Neural cell (in vitro differentiated cells): ENCODE results near the gene HLA-A. TPM values are rescaled to one million over a fixed set of nuclear protein-coding genes. Genes with fewer than 3 reads are reported as not detected.

Source experiments
- H2AFZ ChIP-seq: fragments of 200-600, 300-800 bp; sonication (generic), shearing (Covaris generic); 2 replicates; pipeline ENCODE4 v1.6.0; 2014; ENCODE audit warnings: low read depth, mild to moderate bottlenecking, antibody characterized with exemption, low read length, moderate library complexity
- H3F3A ChIP-seq: fragments of 200-600 bp; shearing (Covaris generic); 2 replicates; pipeline ENCODE4 v1.6.1; 2016; ENCODE audit warnings: mild to moderate bottlenecking, moderate library complexity, mixed read lengths, antibody characterized with exemption, low read length; ENCODE audit not compliant: insufficient read depth, poor library complexity, severe bottlenecking
- H3K27ac ChIP-seq: fragments of 200-600, 300-800 bp; sonication (generic), shearing (Covaris generic); 2 replicates; pipeline ENCODE4 v1.5.1; 2014; ENCODE audit warnings: mild to moderate bottlenecking, low read length, moderate library complexity
- H3K27me3 ChIP-seq: fragments of 300-800, 200-600 bp; sonication (generic), shearing (Covaris generic); 2 replicates; pipeline ENCODE4 v1.6.0; 2014; ENCODE audit warnings: mild to moderate bottlenecking, low read depth, low read length, moderate library complexity; ENCODE audit not compliant: insufficient read depth
- H3K36me3 ChIP-seq: fragments of 300-800, 200-600 bp; sonication (generic), shearing (Covaris generic); 2 replicates; pipeline ENCODE4 v1.5.1; 2014; ENCODE audit warnings: mild to moderate bottlenecking, antibody characterized with exemption, low read length, moderate library complexity; ENCODE audit not compliant: insufficient read depth
- H3K4me2 ChIP-seq: fragments of 300-800, 200-600 bp; sonication (generic), shearing (Covaris generic); 2 replicates; pipeline ENCODE4 v1.6.0; 2014; ENCODE audit warnings: mild to moderate bottlenecking, low read length
- H3K4me3 ChIP-seq: fragments of 300-800, 200-600 bp; sonication (generic), shearing (Covaris generic); 2 replicates; pipeline ENCODE4 v1.5.1; 2014; ENCODE audit warnings: mild to moderate bottlenecking, low read length, moderate library complexity
- H3K79me2 ChIP-seq: fragments of 200-600 bp; shearing (Covaris generic); replicated peaks from 2 replicates; pipeline ENCODE4 v1.6.0; 2014; ENCODE audit warnings: mild to moderate bottlenecking, low read length, moderate library complexity; ENCODE audit not compliant: insufficient read depth
- H3K9ac ChIP-seq: fragments of 300-800, 200-600 bp; sonication (generic), shearing (Covaris generic); 2 replicates; pipeline ENCODE4 v1.6.1; 2016; ENCODE audit warnings: mild to moderate bottlenecking, low read length, mixed read lengths
- H3K9me2 ChIP-seq: fragments of 200-600 bp; shearing (Covaris generic); 2 replicates; pipeline ENCODE4 v1.6.1; 2016; ENCODE audit warnings: mild to moderate bottlenecking, low read length, mixed read lengths; ENCODE audit not compliant: insufficient read depth
- H3K9me3 ChIP-seq: fragments of 200-600, 300-800 bp; sonication (generic), shearing (Covaris generic); 2 replicates; pipeline ENCODE4 v1.6.1; 2016; ENCODE audit warnings: mild to moderate bottlenecking, mixed run types, low read length, moderate library complexity, mixed read lengths
- H4K20me1 ChIP-seq: fragments of 200-600 bp; shearing (Covaris generic); 2 replicates; pipeline ENCODE4 v1.6.1; 2016; ENCODE audit warnings: mild to moderate bottlenecking, mixed run types; ENCODE audit not compliant: insufficient read depth
- CTCF ChIP-seq: fragments of 450-650 bp; IDR thresholded peaks from 2 replicates; pipeline ENCODE4 v1.5.1; 2014; ENCODE audit warnings: antibody characterized with exemption, mild to moderate bottlenecking, moderate library complexity; ENCODE audit not compliant: poor library complexity, severe bottlenecking
- EP300 ChIP-seq: fragments of 450-650 bp; conservative IDR thresholded peaks from 2 replicates; pipeline ENCODE4 v1.6.1; 2014; ENCODE audit warnings: antibody characterized with exemption, mild to moderate bottlenecking, moderate library complexity; ENCODE audit not compliant: poor library complexity, severe bottlenecking
- EZH2 ChIP-seq: fragments of 200-600, 300-800 bp; shearing (Covaris generic), sonication (generic); IDR thresholded peaks from 2 replicates; pipeline ENCODE4 v1.6.1; 2014; ENCODE audit warnings: antibody characterized with exemption, low read length, borderline replicate concordance, mild to moderate bottlenecking; ENCODE audit not compliant: insufficient read depth, poor library complexity, severe bottlenecking
- POLR2AphosphoS5 ChIP-seq: IDR thresholded peaks from 2 replicates; pipeline ENCODE4 v1.6.1; 2012
- RAD21 ChIP-seq: fragments of 450-650 bp; conservative IDR thresholded peaks from 2 replicates; pipeline ENCODE4 v1.6.1; 2014; ENCODE audit warnings: antibody characterized with exemption, mild to moderate bottlenecking, moderate library complexity
- SMC3 ChIP-seq: fragments of 450-650 bp; conservative IDR thresholded peaks from 2 replicates; pipeline ENCODE4 v1.6.1; 2014; ENCODE audit warnings: antibody characterized with exemption, mild to moderate bottlenecking, moderate library complexity; ENCODE audit not compliant: poor library complexity
- TAF1 ChIP-seq: IDR thresholded peaks from 2 replicates; pipeline ENCODE4 v1.6.1; 2012; ENCODE audit warnings: low read depth
- polyA plus RNA-seq: library from polyadenylated mRNA; depleted of rRNA; stranded (reverse); fragments of >200 nt; gene quantifications from 2 replicates; pipeline ENCODE4 v1.2.3, GENCODE V29; 2014
- TF ChIP-seq, protein P1 (sequence below): IDR thresholded peaks from 2 replicates; pipeline ENCODE4 v1.6.1; 2012; ENCODE audit warnings: borderline replicate concordance

Gene HLA-A
- polyA plus RNA-seq, 1 donor from 2014 or later = 47.6 TPM

DNA sequence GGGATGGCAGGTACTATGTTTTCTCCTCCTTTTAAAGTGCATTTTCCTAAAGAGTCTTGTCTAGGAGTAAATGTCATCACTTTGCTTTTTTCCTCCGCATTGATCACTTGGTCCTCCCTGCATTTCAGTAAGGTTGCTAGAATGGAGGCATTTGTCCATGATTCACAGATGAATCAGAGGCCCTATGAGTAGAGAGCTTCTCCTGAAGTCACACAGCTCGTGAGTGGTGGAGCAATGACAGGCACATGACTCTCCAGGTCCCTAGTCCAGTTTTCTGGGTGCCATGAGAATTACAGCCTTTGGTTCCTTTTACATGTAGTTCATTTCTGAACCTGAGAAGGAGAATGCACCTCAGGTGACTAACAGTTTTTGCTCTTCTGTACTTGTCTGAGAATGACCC, 50.5 kb downstream of the HLA-A start:
- TF ChIP-seq EZH2 (no peak), SMC3 (no peak), RAD21 (no peak), POLR2AphosphoS5 (no peak), EP300 (no peak)
- Histone ChIP-seq H3K79me2 (no peaks in the 10 kb centered on the region), H3F3A (no peaks in the 10 kb centered on the region), H2AFZ (no peak overlapping the region), H3K27me3 (no peaks in the 10 kb centered on the region), H3K9me2 (no peaks in the 10 kb centered on the region), H3K9me3 (no peaks in the 10 kb centered on the region), H3K4me2 (no peak overlapping the region), H3K9ac (no peak overlapping the region), H4K20me1 (no peaks in the 10 kb centered on the region), H3K4me3 (no peak overlapping the region), H3K27ac (no peak overlapping the region), H3K36me3 (no peaks in the 10 kb centered on the region)

DNA sequence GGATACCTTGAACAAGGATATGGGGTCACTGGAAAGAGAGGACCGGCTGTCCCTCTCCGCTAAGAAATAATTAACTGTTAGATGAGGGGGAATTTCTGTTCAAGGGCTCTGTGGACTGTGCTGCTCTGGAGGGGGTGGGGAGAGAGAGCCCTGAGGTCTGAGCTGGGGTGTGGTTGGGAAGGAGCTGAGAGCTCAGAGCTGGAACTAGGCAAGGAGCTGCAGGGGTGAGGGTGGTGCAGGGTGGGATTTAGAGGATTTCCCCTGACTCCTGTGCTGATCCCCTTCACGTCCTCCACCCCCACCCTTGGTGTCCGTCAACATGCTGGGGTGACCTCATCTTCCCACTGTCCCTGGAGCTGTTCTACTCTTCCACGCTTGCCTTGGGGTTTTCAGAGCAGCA, 52.5 kb downstream of the HLA-A start:
- no peak overlapping the region for H2AFZ ChIP-seq
- H3K4me2 ChIP-seq = no peak overlapping the region
- H3K9me2 ChIP-seq = no peaks in the 10 kb centered on the region
- no peak overlapping the region for H3K4me3 ChIP-seq
- H3K79me2 ChIP-seq = no peaks in the 10 kb centered on the region
- no peaks in the 10 kb centered on the region for H4K20me1 ChIP-seq
- H3K27ac ChIP-seq = no peak overlapping the region
- H3K27me3 ChIP-seq = no peaks in the 10 kb centered on the region
- H3K9me3 ChIP-seq = no peaks in the 10 kb centered on the region
- no peak for TF ChIP-seq POLR2AphosphoS5
- no peak for TF ChIP-seq RAD21
- no peak for TF ChIP-seq TAF1
- TF ChIP-seq, protein P1, sequence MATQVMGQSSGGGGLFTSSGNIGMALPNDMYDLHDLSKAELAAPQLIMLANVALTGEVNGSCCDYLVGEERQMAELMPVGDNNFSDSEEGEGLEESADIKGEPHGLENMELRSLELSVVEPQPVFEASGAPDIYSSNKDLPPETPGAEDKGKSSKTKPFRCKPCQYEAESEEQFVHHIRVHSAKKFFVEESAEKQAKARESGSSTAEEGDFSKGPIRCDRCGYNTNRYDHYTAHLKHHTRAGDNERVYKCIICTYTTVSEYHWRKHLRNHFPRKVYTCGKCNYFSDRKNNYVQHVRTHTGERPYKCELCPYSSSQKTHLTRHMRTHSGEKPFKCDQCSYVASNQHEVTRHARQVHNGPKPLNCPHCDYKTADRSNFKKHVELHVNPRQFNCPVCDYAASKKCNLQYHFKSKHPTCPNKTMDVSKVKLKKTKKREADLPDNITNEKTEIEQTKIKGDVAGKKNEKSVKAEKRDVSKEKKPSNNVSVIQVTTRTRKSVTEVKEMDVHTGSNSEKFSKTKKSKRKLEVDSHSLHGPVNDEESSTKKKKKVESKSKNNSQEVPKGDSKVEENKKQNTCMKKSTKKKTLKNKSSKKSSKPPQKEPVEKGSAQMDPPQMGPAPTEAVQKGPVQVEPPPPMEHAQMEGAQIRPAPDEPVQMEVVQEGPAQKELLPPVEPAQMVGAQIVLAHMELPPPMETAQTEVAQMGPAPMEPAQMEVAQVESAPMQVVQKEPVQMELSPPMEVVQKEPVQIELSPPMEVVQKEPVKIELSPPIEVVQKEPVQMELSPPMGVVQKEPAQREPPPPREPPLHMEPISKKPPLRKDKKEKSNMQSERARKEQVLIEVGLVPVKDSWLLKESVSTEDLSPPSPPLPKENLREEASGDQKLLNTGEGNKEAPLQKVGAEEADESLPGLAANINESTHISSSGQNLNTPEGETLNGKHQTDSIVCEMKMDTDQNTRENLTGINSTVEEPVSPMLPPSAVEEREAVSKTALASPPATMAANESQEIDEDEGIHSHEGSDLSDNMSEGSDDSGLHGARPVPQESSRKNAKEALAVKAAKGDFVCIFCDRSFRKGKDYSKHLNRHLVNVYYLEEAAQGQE = no peak
- TF ChIP-seq EZH2 = no peak
- TF ChIP-seq CTCF = no peak
- no peak for TF ChIP-seq SMC3
- no peaks in the 10 kb centered on the region for H3F3A ChIP-seq
- no peaks in the 10 kb centered on the region for H3K36me3 ChIP-seq
- H3K9ac ChIP-seq = no peak overlapping the region

DNA sequence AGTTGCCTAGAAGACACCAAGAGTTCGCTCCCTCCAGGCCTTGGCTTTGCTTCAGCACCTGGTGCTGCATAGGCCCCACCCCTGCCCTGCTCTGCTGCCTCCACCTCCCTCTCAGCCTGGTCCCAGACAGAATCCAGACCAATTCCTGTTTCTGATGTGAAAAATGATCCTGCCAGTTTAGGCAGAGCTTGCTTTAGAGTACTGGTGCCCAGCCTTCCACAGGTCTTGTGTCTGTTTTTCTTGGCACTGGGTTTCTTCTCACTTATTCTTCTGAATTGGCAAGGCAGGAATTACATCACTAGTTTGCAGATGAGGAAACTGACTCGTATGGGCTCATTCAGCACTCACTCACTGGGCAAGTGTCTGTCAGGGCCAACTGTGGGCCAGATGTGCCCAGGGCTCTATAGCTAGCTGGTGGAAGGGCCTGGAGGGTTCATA, 53.0 kb downstream of the HLA-A start:
- no peaks in the 10 kb centered on the region for H4K20me1 ChIP-seq
- H3K79me2 ChIP-seq = no peaks in the 10 kb centered on the region
- H3K36me3 ChIP-seq = no peaks in the 10 kb centered on the region
- H3F3A ChIP-seq = no peaks in the 10 kb centered on the region
- H3K9me3 ChIP-seq = no peaks in the 10 kb centered on the region
- no peak overlapping the region for H3K9ac ChIP-seq
- H2AFZ ChIP-seq = no peak overlapping the region
- H3K27ac ChIP-seq = no peak overlapping the region
- TF ChIP-seq, protein P1 = no peak
- no peak for TF ChIP-seq POLR2AphosphoS5
- no peak overlapping the region for H3K4me3 ChIP-seq
- H3K9me2 ChIP-seq = no peaks in the 10 kb centered on the region
- no peak overlapping the region for H3K4me2 ChIP-seq
- H3K27me3 ChIP-seq = no peaks in the 10 kb centered on the region
